Chondrocyte (in vitro differentiated cells): ENCODE data around the gene RS1. TPM values are rescaled to one million over a fixed set of nuclear protein-coding genes. Genes with fewer than 3 reads are reported as not detected.

Source experiments
- DNase-seq: peaks from one replicate; pipeline ENCODE4 v3.0.0; 2021; ENCODE audit warnings: mixed read lengths, low spot score
- H3K27ac Mint-ChIP-seq: one replicate; pipeline ENCODE4 v1.8.0; 2021; ENCODE audit warnings: mild to moderate bottlenecking, moderate library complexity, mixed read lengths; ENCODE audit not compliant: unreplicated experiment
- H3K27me3 Mint-ChIP-seq: 2 replicates; pipeline ENCODE4 v1.8.0; 2021; ENCODE audit warnings: low read depth, mixed read lengths
- H3K36me3 Mint-ChIP-seq: 2 replicates; pipeline ENCODE4 v1.8.0; 2021; ENCODE audit warnings: low read depth, mixed read lengths
- H3K4me1 Mint-ChIP-seq: 2 replicates; pipeline ENCODE4 v1.8.0; 2021; ENCODE audit warnings: low read depth, mild to moderate bottlenecking, mixed read lengths
- H3K4me3 Mint-ChIP-seq: one replicate; pipeline ENCODE4 v1.8.0; 2021; ENCODE audit warnings: mild to moderate bottlenecking, moderate library complexity, mixed read lengths; ENCODE audit not compliant: unreplicated experiment
- H3K9me3 Mint-ChIP-seq: 2 replicates; pipeline ENCODE4 v1.8.0; 2021; ENCODE audit warnings: low read depth, mixed read lengths
- total RNA-seq: library from RNA; stranded (reverse); gene quantifications from 3 replicates; pipeline ENCODE4 v1.2.1, GENCODE V29; 2021
- TF ChIP-seq, protein P1 (sequence below): fragments of 200-600 bp; sonication (generic); IDR thresholded peaks from 2 replicates; pipeline ENCODE4 v1.5.0; 2021; ENCODE audit warnings: antibody characterized with exemption, mild to moderate bottlenecking, moderate library complexity

Gene RS1
- total RNA-seq, 1 donor from 2014 or later, result not detected

GRCh38 chrX:18607966-18608365 is 63.9 kb downstream of the RS1 start:
- no peaks in the 10 kb centered on the region for H3K4me1 Mint-ChIP-seq
- no peak for DNase-seq
- TF ChIP-seq, protein P1, sequence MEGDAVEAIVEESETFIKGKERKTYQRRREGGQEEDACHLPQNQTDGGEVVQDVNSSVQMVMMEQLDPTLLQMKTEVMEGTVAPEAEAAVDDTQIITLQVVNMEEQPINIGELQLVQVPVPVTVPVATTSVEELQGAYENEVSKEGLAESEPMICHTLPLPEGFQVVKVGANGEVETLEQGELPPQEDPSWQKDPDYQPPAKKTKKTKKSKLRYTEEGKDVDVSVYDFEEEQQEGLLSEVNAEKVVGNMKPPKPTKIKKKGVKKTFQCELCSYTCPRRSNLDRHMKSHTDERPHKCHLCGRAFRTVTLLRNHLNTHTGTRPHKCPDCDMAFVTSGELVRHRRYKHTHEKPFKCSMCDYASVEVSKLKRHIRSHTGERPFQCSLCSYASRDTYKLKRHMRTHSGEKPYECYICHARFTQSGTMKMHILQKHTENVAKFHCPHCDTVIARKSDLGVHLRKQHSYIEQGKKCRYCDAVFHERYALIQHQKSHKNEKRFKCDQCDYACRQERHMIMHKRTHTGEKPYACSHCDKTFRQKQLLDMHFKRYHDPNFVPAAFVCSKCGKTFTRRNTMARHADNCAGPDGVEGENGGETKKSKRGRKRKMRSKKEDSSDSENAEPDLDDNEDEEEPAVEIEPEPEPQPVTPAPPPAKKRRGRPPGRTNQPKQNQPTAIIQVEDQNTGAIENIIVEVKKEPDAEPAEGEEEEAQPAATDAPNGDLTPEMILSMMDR, result no peak
- peaks cover 20% of the 10 kb centered on the region for H3K36me3 Mint-ChIP-seq
- H3K4me3 Mint-ChIP-seq, result no peak overlapping the region
- no peaks in the 10 kb centered on the region for H3K27me3 Mint-ChIP-seq
- H3K27ac Mint-ChIP-seq, result no peak overlapping the region
- peaks cover 12% of the 10 kb centered on the region for H3K9me3 Mint-ChIP-seq

DNA sequence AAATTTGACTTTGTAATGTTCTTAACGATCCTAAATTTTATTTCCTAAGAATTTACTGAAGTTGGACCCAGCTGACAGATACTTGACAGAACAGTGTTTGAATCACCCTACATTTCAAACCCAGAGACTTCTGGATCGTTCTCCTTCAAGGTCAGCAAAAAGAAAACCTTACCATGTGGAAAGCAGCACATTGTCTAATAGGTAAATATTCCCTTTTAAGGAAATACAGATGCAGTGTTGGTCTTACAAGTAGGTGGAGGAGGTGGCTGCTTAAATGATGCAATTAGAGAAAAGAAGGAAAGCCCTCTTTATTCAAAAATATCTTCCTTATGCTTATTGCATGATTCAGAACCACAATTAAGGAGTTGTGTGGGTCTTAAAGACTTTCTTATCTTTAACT is 73.5 kb downstream of the RS1 start:
- H3K4me1 Mint-ChIP-seq, result peaks cover 17% of the 10 kb centered on the region
- TF ChIP-seq, protein P1, result no peak
- DNase-seq, result no peak
- H3K9me3 Mint-ChIP-seq, result peaks cover 11% of the 10 kb centered on the region
- H3K27me3 Mint-ChIP-seq, result no peaks in the 10 kb centered on the region
- peaks cover 9% of the 10 kb centered on the region for H3K36me3 Mint-ChIP-seq
- no peak overlapping the region for H3K4me3 Mint-ChIP-seq
- H3K27ac Mint-ChIP-seq, result no peak overlapping the region

DNA sequence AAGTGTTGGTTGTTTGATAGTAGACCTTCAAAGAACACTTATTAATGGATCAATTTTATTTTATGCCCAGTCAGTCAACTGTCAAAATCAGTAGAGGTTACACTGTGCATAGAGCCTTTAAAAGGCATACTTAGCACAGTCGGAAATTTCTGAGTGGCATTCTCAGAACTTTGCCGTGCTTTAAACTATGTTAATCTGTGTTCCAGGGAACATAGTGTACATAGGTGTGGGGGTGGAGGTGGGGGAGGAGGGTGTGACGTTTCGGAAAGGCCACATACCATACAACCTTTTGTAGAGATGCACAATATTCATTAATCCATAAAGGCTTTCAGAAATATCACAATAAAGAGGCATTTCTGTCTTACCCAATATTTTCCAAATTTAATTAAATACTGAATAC is 75.8 kb downstream of the RS1 start:
- no peaks in the 10 kb centered on the region for H3K27me3 Mint-ChIP-seq
- H3K36me3 Mint-ChIP-seq, result peaks cover 8% of the 10 kb centered on the region
- H3K27ac Mint-ChIP-seq, result peak overlapping the region; percentile 73
- peaks cover 17% of the 10 kb centered on the region for H3K4me1 Mint-ChIP-seq
- no peak overlapping the region for H3K4me3 Mint-ChIP-seq
- peaks cover 6% of the 10 kb centered on the region for H3K9me3 Mint-ChIP-seq
- TF ChIP-seq, protein P1, result no peak
- no peak for DNase-seq

DNA sequence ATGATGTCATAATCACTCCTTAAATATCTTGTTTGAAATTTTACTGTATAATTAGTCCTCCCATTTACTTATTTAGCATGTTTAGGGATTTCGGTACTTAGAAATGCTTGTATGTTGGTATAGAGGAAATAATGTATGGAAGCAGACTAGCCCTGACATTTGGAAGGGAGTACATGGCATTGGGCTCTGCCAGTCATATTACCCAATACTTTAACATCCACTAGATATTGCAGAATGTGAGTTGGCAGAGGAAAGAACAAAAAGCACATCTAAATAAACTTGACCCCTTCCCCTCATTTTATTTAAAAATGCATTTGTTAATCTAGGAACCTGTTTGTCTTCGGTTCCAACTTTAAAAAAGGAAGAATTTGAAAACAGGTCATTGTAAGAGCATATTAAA is 77.8 kb downstream of the RS1 start:
- H3K27me3 Mint-ChIP-seq, result no peaks in the 10 kb centered on the region
- H3K4me3 Mint-ChIP-seq, result no peak overlapping the region
- no peak overlapping the region for H3K27ac Mint-ChIP-seq
- H3K4me1 Mint-ChIP-seq, result peaks cover 17% of the 10 kb centered on the region
- H3K36me3 Mint-ChIP-seq, result peaks cover 3% of the 10 kb centered on the region
- no peak for DNase-seq
- peaks cover 8% of the 10 kb centered on the region for H3K9me3 Mint-ChIP-seq
- TF ChIP-seq, protein P1, result no peak

- Mint-ChIP-seq H3K4me1 (peaks cover 17% of the 10 kb centered on the region), H3K27ac (no peak overlapping the region), H3K27me3 (no peaks in the 10 kb centered on the region), H3K36me3 (peaks cover 4% of the 10 kb centered on the region), H3K9me3 (peaks cover 8% of the 10 kb centered on the region), H3K4me3 (no peak overlapping the region)
- TF ChIP-seq, protein P1, result no peak
- DNase-seq, result no peak
These were observed 80.1 kb downstream of the RS1 start for GRCh38 chrX:18591834-18592233.

Other genes with a start within 250 kb of the RS1 start
- 20.7 to 22.1 TPM (median 21.6 TPM) in 3 replicates for gene CDKL5, start 246.5 kb downstream of the RS1 start, total RNA-seq
- gene PPEF1, start 35.5 kb upstream of the RS1 start, total RNA-seq, result 0.33 to 2.2 TPM (median 0.57 TPM) in 3 replicates